Naive thymus-derived CD8-positive, alpha-beta T cell (primary cell): ENCODE data around the gene RTN1. TPM values are rescaled to one million over a fixed set of nuclear protein-coding genes. Genes with fewer than 3 reads are reported as not detected.
"Not testable (repeated sequence)": the region's sequence is repeated elsewhere in the genome, so short reads cannot be mapped to it uniquely, and the experiment has no call there.

Experiments used
- ATAC-seq, 2 donors: fragments of 150-1000 bp; cut with Tn5 transposase in 1 of 2; sonication (Bioruptor Pico), chemical (Tn5 transposase) in 1 of 2; 1 replicate in 1 of 2; 2 replicates in 1 of 2; pipeline ENCODE4 v1.10.0; 2021; ENCODE audit warnings: mild to moderate bottlenecking in 2 of 2, moderate library complexity in 2 of 2
- POLR2A ChIA-PET: fragments of 350-600 bp; sonication (Branson Sonifier 250); formaldehyde crosslinking; loops from one replicate; lab custom pipeline; 2021; ENCODE audit warnings: antibody characterized with exemption; lab: Charles Lee
- DNase-seq, 10 donors: peaks; one replicate each; pipeline versions ENCODE4 v3.0.0 to v3.0.0-alpha.2; 2020 to 2022
- H3K27ac Mint-ChIP-seq, 10 donors: one replicate each; pipeline ENCODE4 v1.8.0; 2020 to 2022; ENCODE audit warnings: mild to moderate bottlenecking in 10 of 10, mixed read lengths in 10 of 10, moderate library complexity in 4 of 10, inconsistent platforms in 1 of 10
- H3K27me3 Mint-ChIP-seq, 5 donors: one replicate each; pipeline ENCODE4 v1.8.0; 2021 to 2022; ENCODE audit warnings: mixed read lengths in 5 of 5
- H3K36me3 Mint-ChIP-seq, 3 donors: one replicate each; pipeline ENCODE4 v1.8.0; 2020 to 2022; ENCODE audit warnings: mixed read lengths in 3 of 3, mild to moderate bottlenecking in 2 of 3, inconsistent platforms in 1 of 3
- H3K4me1 Mint-ChIP-seq, 4 donors: one replicate each; pipeline ENCODE4 v1.8.0; 2021 to 2022; ENCODE audit warnings: mixed read lengths in 4 of 4
- H3K4me3 Mint-ChIP-seq, 10 donors: one replicate each; pipeline ENCODE4 v1.8.0; 2020 to 2022; ENCODE audit warnings: mild to moderate bottlenecking in 10 of 10, mixed read lengths in 10 of 10, moderate library complexity in 6 of 10, inconsistent platforms in 1 of 10
- H3K9me3 Mint-ChIP-seq, 9 donors: one replicate each; pipeline ENCODE4 v1.8.0; 2020 to 2022; ENCODE audit warnings: mixed read lengths in 9 of 9, mild to moderate bottlenecking in 3 of 9, inconsistent platforms in 1 of 9, moderate library complexity in 1 of 9
- polyA plus RNA-seq, 3 donors: library from polyadenylated mRNA; unstranded; fragments of 300-500 nt; fragmentation: Illumina TruSeq; gene quantifications; one replicate each; pipeline ENCODE4 v1.2.3, GENCODE V29; 2021
- total RNA-seq, 8 experiments: library from RNA in 2 of 8; stranded (reverse) in 2 of 8; gene quantifications; one replicate each; pipeline ENCODE4 v1.2.3 and lab custom pipeline; 2021 to 2026

Gene RTN1
- total and polyA plus RNA-seq, 5 experiments from 2014 or later: 0.10 TPM; not detected in 4

- peaks cover 0 to 18% (median 3%) of the 10 kb centered on the region in 9 donors for H3K9me3 Mint-ChIP-seq
- POLR2A ChIA-PET: no interaction called here
- H3K27ac Mint-ChIP-seq: no peak overlapping the region
- DNase-seq: no peak
- no peak for ATAC-seq
- no peaks in the 10 kb centered on the region for H3K4me1 Mint-ChIP-seq
- H3K27me3 Mint-ChIP-seq: peaks cover 8 to 47% (median 21%) of the 10 kb centered on the region in 5 donors
- no peak overlapping the region for H3K4me3 Mint-ChIP-seq
- H3K36me3 Mint-ChIP-seq: peaks cover 0 to 6% (median 0%) of the 10 kb centered on the region in 3 donors
Observed at GRCh38 chr14:59678352-59678751, 192.2 kb downstream of the RTN1 start.

- POLR2A ChIA-PET: no interaction called here
- Mint-ChIP-seq H3K9me3 (peaks cover 0 to 21% (median 3%) of the 10 kb centered on the region in 9 donors), H3K27me3 (peaks cover 8 to 50% (median 22%) of the 10 kb centered on the region in 5 donors), H3K36me3 (peaks cover 0 to 6% (median 0%) of the 10 kb centered on the region in 3 donors), H3K4me1 (no peaks in the 10 kb centered on the region), H3K27ac (no peak overlapping the region), H3K4me3 (no peak overlapping the region)
- no peak for DNase-seq
- no peak for ATAC-seq
Observed at GRCh38 chr14:59677771-59678231, 192.8 kb downstream of the RTN1 start.

GRCh38 chr14:59675394-59675793 lies 195.2 kb downstream of the RTN1 start:
- ATAC-seq: no peak
- Mint-ChIP-seq H3K27ac (no peak overlapping the region), H3K36me3 (peaks cover 0 to 6% (median 0%) of the 10 kb centered on the region in 3 donors), H3K27me3 (peaks cover 2 to 34% (median 15%) of the 10 kb centered on the region in 5 donors), H3K9me3 (peaks cover 0 to 21% (median 3%) of the 10 kb centered on the region in 9 donors), H3K4me3 (no peak overlapping the region), H3K4me1 (no peaks in the 10 kb centered on the region)
- no peak for DNase-seq
- POLR2A ChIA-PET: no interaction called here

GRCh38 chr14:59664741-59665140 lies 205.8 kb downstream of the RTN1 start:
- peaks cover 0 to 1% (median 0%) of the 10 kb centered on the region in 3 donors for H3K36me3 Mint-ChIP-seq
- no peaks in the 10 kb centered on the region for H3K4me1 Mint-ChIP-seq
- no peak overlapping the region for H3K27ac Mint-ChIP-seq
- H3K9me3 Mint-ChIP-seq: peaks cover 0 to 44% (median 24%) of the 10 kb centered on the region in 9 donors
- ATAC-seq (no peak), DNase-seq (no peak)
- POLR2A ChIA-PET: no interaction called here
- peaks cover 0 to 16% (median 2%) of the 10 kb centered on the region in 5 donors for H3K27me3 Mint-ChIP-seq
- no peak overlapping the region for H3K4me3 Mint-ChIP-seq

GRCh38 chr14:59657769-59658168 lies 212.8 kb downstream of the RTN1 start:
- POLR2A ChIA-PET: no interaction called here
- Mint-ChIP-seq H3K4me3 (no peak overlapping the region), H3K4me1 (no peaks in the 10 kb centered on the region), H3K27me3 (peaks cover 0 to 4% (median 0%) of the 10 kb centered on the region in 5 donors), H3K36me3 (peaks cover 0 to 4% (median 4%) of the 10 kb centered on the region in 3 donors), H3K9me3 (peaks cover 0 to 32% (median 21%) of the 10 kb centered on the region in 9 donors), H3K27ac (peak overlapping the region in 1 of 10 donors; percentile 12)
- DNase-seq (no peak), ATAC-seq (no peak)

- Mint-ChIP-seq H3K36me3 (peaks cover 0 to 11% (median 6%) of the 10 kb centered on the region in 3 donors), H3K4me3 (no peak overlapping the region), H3K27me3 (peaks cover 0 to 4% (median 0%) of the 10 kb centered on the region in 5 donors), H3K9me3 (peaks cover 0 to 38% (median 26%) of the 10 kb centered on the region in 9 donors), H3K27ac (no peak overlapping the region), H3K4me1 (no peaks in the 10 kb centered on the region)
- POLR2A ChIA-PET: no interaction called here
- no peak for DNase-seq
- ATAC-seq: no peak
Observed at GRCh38 chr14:59656473-59656872, 214.1 kb downstream of the RTN1 start.

GRCh38 chr14:59654131-59654530 lies 216.4 kb downstream of the RTN1 start:
- Mint-ChIP-seq H3K27me3 (peaks cover 3 to 19% (median 4%) of the 10 kb centered on the region in 5 donors), H3K36me3 (peaks cover 0 to 11% (median 8%) of the 10 kb centered on the region in 3 donors), H3K9me3 (peaks cover 0 to 36% (median 20%) of the 10 kb centered on the region in 9 donors)
- H3K4me3 Mint-ChIP-seq, H3K27ac Mint-ChIP-seq, ATAC-seq, POLR2A ChIA-PET, DNase-seq, H3K4me1 Mint-ChIP-seq: not testable (repeated sequence)

- ATAC-seq, H3K4me1 Mint-ChIP-seq, DNase-seq, H3K27ac Mint-ChIP-seq, H3K4me3 Mint-ChIP-seq, POLR2A ChIA-PET: not testable (repeated sequence)
- H3K36me3 Mint-ChIP-seq: peaks cover 2 to 53% (median 9%) of the 10 kb centered on the region in 3 donors
- H3K27me3 Mint-ChIP-seq: peaks cover 9 to 70% (median 12%) of the 10 kb centered on the region in 5 donors
- peaks cover 27 to 82% (median 46%) of the 10 kb centered on the region in 9 donors for H3K9me3 Mint-ChIP-seq
Observed at GRCh38 chr14:59646832-59647231, 223.7 kb downstream of the RTN1 start.

- Mint-ChIP-seq H3K27me3 (peaks cover 4 to 22% (median 9%) of the 10 kb centered on the region in 5 donors), H3K9me3 (peaks cover 0 to 29% (median 17%) of the 10 kb centered on the region in 9 donors), H3K27ac (no peak overlapping the region), H3K4me3 (no peak overlapping the region), H3K4me1 (no peaks in the 10 kb centered on the region), H3K36me3 (peaks cover 0 to 23% (median 0%) of the 10 kb centered on the region in 3 donors)
- POLR2A ChIA-PET: no interaction called here
- DNase-seq: no peak
- no peak for ATAC-seq
Observed at GRCh38 chr14:59638885-59639284, 231.7 kb downstream of the RTN1 start.

GRCh38 chr14:59634617-59635016 lies 236.0 kb downstream of the RTN1 start:
- Mint-ChIP-seq H3K4me3 (no peak overlapping the region), H3K27me3 (peaks cover 12 to 49% (median 28%) of the 10 kb centered on the region in 5 donors), H3K4me1 (peaks cover 0 to 8% (median 4%) of the 10 kb centered on the region in 4 donors), H3K36me3 (peaks cover 0 to 6% (median 0%) of the 10 kb centered on the region in 3 donors), H3K27ac (no peak overlapping the region), H3K9me3 (peaks cover 0 to 9% (median 0%) of the 10 kb centered on the region in 9 donors)
- no peak for ATAC-seq
- POLR2A ChIA-PET: no interaction called here
- DNase-seq: no peak

GRCh38 chr14:59633486-59633885 lies 237.1 kb downstream of the RTN1 start:
- Mint-ChIP-seq H3K27ac (no peak overlapping the region), H3K27me3 (peaks cover 17 to 58% (median 34%) of the 10 kb centered on the region in 5 donors), H3K4me1 (peaks cover 0 to 8% (median 4%) of the 10 kb centered on the region in 4 donors), H3K4me3 (no peak overlapping the region), H3K36me3 (peaks cover 0 to 6% (median 0%) of the 10 kb centered on the region in 3 donors), H3K9me3 (peaks cover 0 to 9% (median 0%) of the 10 kb centered on the region in 9 donors)
- no peak for ATAC-seq
- POLR2A ChIA-PET: no interaction called here
- DNase-seq: no peak

GRCh38 chr14:59632381-59632780 lies 238.2 kb downstream of the RTN1 start:
- peaks cover 0 to 9% (median 0%) of the 10 kb centered on the region in 9 donors for H3K9me3 Mint-ChIP-seq
- POLR2A ChIA-PET: no interaction called here
- DNase-seq (peak in 2 of 10 donors; percentile 2), ATAC-seq (no peak)
- peaks cover 21 to 58% (median 41%) of the 10 kb centered on the region in 5 donors for H3K27me3 Mint-ChIP-seq
- H3K36me3 Mint-ChIP-seq: peaks cover 0 to 6% (median 0%) of the 10 kb centered on the region in 3 donors
- H3K27ac Mint-ChIP-seq: no peak overlapping the region
- H3K4me1 Mint-ChIP-seq: peaks cover 0 to 8% (median 4%) of the 10 kb centered on the region in 4 donors
- no peak overlapping the region for H3K4me3 Mint-ChIP-seq

- peaks cover 0 to 6% (median 0%) of the 10 kb centered on the region in 3 donors for H3K36me3 Mint-ChIP-seq
- peaks cover 0 to 9% (median 0%) of the 10 kb centered on the region in 9 donors for H3K9me3 Mint-ChIP-seq
- POLR2A ChIA-PET: no interaction called here
- no peak overlapping the region for H3K27ac Mint-ChIP-seq
- ATAC-seq: no peak
- no peak for DNase-seq
- peaks cover 21 to 58% (median 45%) of the 10 kb centered on the region in 5 donors for H3K27me3 Mint-ChIP-seq
- H3K4me3 Mint-ChIP-seq: peak overlapping the region in 1 of 10 donors; percentile 19
- peaks cover 0 to 8% (median 4%) of the 10 kb centered on the region in 4 donors for H3K4me1 Mint-ChIP-seq
Observed at GRCh38 chr14:59631237-59631636, 239.3 kb downstream of the RTN1 start.
